Subcutaneous adipose tissue (tissue), 4 donors: ENCODE measurements around the gene AURKA. TPM values are rescaled to one million over a fixed set of nuclear protein-coding genes. Genes with fewer than 3 reads are reported as not detected.

Experiments used
- total RNA-seq, 4 donors: library from RNA; depleted of rRNA; stranded (reverse); fragments of >200 nt; gene quantifications; one replicate each; pipeline ENCODE4 v1.1.0, GENCODE V29; 2016
- TF ChIP-seq, protein P1 (sequence below): fragments of 450-650 bp; IDR thresholded peaks from one replicate; pipeline ENCODE4 v1.5.1; 2016; ENCODE audit warnings: low read depth, mild to moderate bottlenecking, control low read depth, antibody characterized with exemption, moderate library complexity

The AURKA gene
- total RNA-seq, 4 donors from 2014 or later, result 1.5 to 5.9 (median 2.3) TPM

- TF ChIP-seq, protein P1, sequence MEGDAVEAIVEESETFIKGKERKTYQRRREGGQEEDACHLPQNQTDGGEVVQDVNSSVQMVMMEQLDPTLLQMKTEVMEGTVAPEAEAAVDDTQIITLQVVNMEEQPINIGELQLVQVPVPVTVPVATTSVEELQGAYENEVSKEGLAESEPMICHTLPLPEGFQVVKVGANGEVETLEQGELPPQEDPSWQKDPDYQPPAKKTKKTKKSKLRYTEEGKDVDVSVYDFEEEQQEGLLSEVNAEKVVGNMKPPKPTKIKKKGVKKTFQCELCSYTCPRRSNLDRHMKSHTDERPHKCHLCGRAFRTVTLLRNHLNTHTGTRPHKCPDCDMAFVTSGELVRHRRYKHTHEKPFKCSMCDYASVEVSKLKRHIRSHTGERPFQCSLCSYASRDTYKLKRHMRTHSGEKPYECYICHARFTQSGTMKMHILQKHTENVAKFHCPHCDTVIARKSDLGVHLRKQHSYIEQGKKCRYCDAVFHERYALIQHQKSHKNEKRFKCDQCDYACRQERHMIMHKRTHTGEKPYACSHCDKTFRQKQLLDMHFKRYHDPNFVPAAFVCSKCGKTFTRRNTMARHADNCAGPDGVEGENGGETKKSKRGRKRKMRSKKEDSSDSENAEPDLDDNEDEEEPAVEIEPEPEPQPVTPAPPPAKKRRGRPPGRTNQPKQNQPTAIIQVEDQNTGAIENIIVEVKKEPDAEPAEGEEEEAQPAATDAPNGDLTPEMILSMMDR, result no peak
Measured at GRCh38 chr20:56414842-56415765, 23.1 kb upstream of the AURKA start.

DNA sequence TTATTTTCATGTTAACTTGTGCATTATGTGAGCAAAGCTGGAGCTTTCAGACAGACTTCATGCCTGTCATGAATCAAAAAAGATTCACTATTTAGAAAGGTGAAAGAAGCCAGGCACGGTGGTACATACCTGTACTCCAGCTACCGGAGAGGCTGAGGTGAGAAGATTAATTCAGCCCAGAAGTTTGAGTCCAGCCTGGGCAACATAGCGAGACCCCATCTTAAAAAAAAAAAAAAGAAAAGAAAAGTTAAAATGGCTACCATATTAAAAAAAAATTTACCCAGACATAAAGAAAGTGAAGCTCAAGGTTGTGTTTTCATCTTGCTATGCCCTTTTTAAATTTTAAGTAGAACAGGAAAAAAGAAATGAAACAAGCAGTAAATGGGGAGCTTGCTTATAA, 20.9 kb upstream of the AURKA start:
- TF ChIP-seq, protein P1, result no peak

- TF ChIP-seq, protein P1, result no peak
Measured at GRCh38 chr20:56412473-56412790, 20.4 kb upstream of the AURKA start.

DNA sequence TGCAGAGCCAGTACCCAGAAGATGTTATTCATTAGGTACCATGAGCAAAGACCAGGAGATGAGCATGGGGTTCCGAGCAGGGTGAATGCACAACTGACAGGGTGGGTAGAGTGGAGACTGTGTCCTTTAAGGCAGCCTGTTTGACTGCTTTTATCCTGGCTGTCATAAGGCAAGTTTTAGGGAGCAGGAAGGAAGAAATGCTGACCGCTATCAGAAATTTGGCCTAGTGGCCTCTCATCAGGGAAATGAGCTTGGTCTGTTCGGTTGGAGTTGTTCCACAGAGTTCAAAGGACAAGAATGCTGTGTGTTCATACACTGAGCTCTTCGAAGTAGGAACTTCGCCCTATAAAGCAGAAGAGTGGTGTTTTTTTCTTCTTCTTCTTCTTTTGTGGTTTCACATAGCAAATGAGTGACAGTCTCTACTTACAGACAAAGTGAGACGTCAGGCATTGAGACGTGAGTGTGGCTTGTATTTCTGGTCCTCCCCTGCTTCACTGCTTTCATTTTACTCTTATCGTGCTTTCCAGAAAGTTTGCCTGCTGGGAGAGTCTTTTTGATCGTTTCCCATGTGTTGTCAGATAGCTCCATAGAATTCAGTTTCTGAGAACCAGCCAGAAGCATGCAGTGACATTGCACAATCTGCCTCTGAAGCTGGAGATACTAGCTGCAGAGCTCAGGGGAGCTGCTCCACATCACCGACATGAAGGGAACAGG, 19.9 kb upstream of the AURKA start, which contains the start of gene CASS4:
Gene CASS4, plus strand, starts transcription at position 502 of the 714 bp plus-strand sequence. Its CDS starts 199 bp downstream, at position 701.
- TF ChIP-seq, protein P1, result no peak

- TF ChIP-seq, protein P1, result no peak
Measured at GRCh38 chr20:56409956-56410355, 17.9 kb upstream of the AURKA start.

- TF ChIP-seq, protein P1, result no peak
Measured at GRCh38 chr20:56409521-56409920, 17.5 kb upstream of the AURKA start.

GRCh38 chr20:56406910-56407309, 14.9 kb upstream of the AURKA start:
- TF ChIP-seq, protein P1, result no peak
